Hepatocyte (in vitro differentiated cells): ENCODE measurements around the gene FKBP14.

Experiments
- CTCF ChIP-seq: fragments of 200-600 bp; sonication (generic); IDR thresholded peaks from 2 replicates; pipeline ENCODE4 v1.5.1; 2016; ENCODE audit warnings: antibody characterized with exemption, mild to moderate bottlenecking; ENCODE audit not compliant: poor library complexity
- EZH2 ChIP-seq: fragments of 200-600 bp; sonication (generic); IDR thresholded peaks from 2 replicates; pipeline ENCODE4 v1.6.1; 2016; ENCODE audit warnings: antibody characterized with exemption, mild to moderate bottlenecking, borderline replicate concordance

- TF ChIP-seq CTCF, result no peak
- TF ChIP-seq EZH2, result no peak
These were observed 37.1 kb downstream of the FKBP14 start, which contains the start of gene SCRN1 for GRCh38 chr7:29989257-29989995.
